BE2C (cell line): ENCODE data around the gene GATD1.
A peak's percentile ranks its signal among the peaks of the same experiment; 100 is the strongest.

Source experiments
- DNase-seq: peaks from one replicate; pipeline ENCODE4 v3.0.0-alpha.2; 2020
- H3K27me3 ChIP-seq: fragments of 250-450 bp; sonication (Bioruptor Pico); 2 replicates; pipeline ENCODE4 v1.5.1; 2020; ENCODE audit warnings: mild to moderate bottlenecking
- H3K36me3 ChIP-seq: fragments of 250-450 bp; sonication (Bioruptor Pico); 2 replicates; pipeline ENCODE4 v1.5.1; 2020; ENCODE audit warnings: mild to moderate bottlenecking
- H3K4me1 ChIP-seq: fragments of 250-450 bp; sonication (Bioruptor Pico); 2 replicates; pipeline ENCODE4 v1.5.1; 2020
- H3K4me3 ChIP-seq: 2 replicates; pipeline ENCODE4 v1.5.1; 2011; ENCODE audit warnings: low read depth, low read length
- H3K9me3 ChIP-seq: fragments of 250-450 bp; sonication (Bioruptor Pico); 2 replicates; pipeline ENCODE4 v1.5.1; 2020
- TF ChIP-seq, protein P1 (sequence below): IDR thresholded peaks from 2 replicates; pipeline ENCODE4 v1.5.1; 2012; ENCODE audit warnings: mild to moderate bottlenecking, low read depth, low read length

The GATD1 gene

DNA sequence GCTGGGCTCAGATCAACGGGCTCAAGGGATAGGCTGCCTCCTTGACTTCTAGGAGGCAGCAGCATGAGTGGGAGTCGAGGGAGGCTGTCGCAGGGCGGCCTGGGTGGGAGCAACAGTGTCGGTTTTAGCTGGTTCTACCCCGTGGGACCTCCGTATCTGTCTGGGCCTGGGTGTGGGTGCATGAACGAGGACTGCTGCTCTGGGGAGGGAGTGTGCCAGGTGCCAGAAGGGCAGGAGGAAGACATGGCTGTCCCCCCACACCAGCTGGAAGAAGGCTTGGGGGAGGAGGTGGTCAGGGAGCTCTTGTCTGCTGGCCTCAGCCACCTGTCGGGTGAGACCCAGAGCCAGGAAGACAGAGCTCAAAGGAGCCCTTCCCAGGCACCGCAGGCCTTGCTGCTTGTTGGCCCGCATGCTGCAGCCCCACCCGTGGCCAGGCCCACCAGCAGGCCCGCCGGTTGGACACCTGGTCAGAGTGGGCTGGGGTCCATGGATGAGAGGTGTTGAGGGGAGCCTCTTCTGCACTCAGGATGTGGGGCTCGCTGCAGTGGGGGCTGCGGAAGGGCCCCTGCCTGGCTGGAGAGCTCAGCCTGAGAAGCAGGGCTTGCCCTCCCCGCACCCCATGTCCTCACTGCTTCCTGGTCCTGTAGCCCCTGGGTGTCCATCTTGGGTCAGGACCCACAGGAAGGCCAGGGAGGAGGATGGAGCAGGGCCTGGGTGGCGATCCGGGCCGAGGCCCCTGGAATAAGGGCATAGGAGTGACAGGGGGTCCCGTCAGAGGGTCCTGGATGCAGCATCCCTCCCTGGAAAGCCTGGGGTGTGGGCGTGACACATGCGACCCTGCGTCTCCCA is 9.2 kb upstream of the GATD1 start:
- no peaks in the 10 kb centered on the region for H3K9me3 ChIP-seq
- H3K36me3 ChIP-seq, result no peaks in the 10 kb centered on the region
- H3K27me3 ChIP-seq, result no peaks in the 10 kb centered on the region
- H3K4me3 ChIP-seq, result no peak overlapping the region
- no peaks in the 10 kb centered on the region; the same call in 1 of the 2 replicates for H3K4me1 ChIP-seq
- DNase-seq, result no peak
- TF ChIP-seq, protein P1, sequence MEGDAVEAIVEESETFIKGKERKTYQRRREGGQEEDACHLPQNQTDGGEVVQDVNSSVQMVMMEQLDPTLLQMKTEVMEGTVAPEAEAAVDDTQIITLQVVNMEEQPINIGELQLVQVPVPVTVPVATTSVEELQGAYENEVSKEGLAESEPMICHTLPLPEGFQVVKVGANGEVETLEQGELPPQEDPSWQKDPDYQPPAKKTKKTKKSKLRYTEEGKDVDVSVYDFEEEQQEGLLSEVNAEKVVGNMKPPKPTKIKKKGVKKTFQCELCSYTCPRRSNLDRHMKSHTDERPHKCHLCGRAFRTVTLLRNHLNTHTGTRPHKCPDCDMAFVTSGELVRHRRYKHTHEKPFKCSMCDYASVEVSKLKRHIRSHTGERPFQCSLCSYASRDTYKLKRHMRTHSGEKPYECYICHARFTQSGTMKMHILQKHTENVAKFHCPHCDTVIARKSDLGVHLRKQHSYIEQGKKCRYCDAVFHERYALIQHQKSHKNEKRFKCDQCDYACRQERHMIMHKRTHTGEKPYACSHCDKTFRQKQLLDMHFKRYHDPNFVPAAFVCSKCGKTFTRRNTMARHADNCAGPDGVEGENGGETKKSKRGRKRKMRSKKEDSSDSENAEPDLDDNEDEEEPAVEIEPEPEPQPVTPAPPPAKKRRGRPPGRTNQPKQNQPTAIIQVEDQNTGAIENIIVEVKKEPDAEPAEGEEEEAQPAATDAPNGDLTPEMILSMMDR, result no peak

DNA sequence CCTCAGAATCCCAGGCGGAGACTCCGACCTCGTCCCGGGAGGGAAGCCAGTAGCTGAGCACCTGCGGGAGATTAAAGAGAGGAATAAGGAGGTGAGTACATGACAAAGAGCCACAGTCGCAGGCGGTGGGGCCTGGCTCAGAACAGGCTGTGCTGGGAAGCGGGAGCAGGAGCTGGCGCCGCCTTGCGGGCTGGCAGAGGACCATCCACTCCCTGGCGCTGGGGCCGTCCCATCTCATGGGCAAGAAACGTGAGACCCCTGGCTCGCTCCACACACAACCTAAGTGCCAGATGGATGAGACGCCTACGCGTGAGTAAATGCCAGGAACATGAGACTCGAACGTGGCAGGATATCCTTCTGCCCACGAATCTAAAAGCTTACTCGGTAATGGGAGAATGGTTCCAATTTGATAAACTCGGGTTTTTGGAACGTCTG is 6.3 kb upstream of the GATD1 start:
- TF ChIP-seq, protein P1, result peak; percentile 68
- DNase-seq, result peak; percentile 84
- no peaks in the 10 kb centered on the region; the same call in 1 of the 2 replicates for H3K4me1 ChIP-seq
- no peaks in the 10 kb centered on the region for H3K27me3 ChIP-seq
- no peaks in the 10 kb centered on the region for H3K36me3 ChIP-seq
- no peaks in the 10 kb centered on the region for H3K9me3 ChIP-seq
- no peak overlapping the region for H3K4me3 ChIP-seq

DNA sequence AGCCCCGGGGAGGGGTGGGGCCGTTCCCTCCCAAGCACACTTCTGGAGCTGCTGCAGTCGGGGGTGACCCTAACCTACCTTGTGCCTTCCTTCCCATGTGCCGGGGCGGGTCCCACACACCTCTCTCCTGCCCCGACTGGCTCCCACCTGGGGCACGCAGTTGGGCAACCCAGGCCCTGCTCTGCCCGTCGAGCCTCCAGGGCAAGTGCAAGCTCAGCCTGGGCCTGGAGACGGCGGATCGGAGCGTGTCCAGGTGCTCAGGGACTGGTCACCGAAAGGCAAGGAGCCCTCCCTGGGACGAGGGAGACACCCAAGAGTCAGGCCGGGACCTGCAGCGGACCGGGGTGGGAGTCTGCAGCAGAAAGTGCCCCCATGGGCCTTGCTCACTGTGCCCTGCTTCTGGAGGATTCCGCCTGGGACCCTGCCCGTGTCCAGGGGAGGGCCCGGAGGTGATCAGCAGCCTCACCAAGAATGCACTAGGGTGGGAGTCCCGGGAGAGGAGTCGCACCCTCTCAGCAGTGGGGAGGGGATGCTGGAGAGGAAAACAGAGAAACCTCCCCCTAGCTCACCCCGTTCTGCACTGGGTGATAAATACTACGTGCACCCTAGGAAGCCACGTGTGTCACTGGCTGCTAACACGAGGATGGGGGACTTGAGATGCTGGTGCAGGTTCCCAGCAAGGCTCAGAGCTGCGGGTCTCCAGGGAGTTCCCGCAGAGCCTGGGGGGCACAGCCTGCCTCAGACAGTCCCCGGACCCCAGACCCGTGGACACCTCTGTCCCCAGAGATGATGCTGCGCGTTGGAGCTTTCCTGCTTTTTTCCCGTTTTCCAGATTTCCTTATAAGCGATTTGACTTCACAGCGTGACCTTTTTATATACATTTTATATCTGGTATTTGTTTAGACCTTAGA is 5.2 kb upstream of the GATD1 start:
- no peaks in the 10 kb centered on the region; the same call in 1 of the 2 replicates for H3K4me1 ChIP-seq
- TF ChIP-seq, protein P1, result no peak
- DNase-seq, result no peak
- no peaks in the 10 kb centered on the region for H3K9me3 ChIP-seq
- no peaks in the 10 kb centered on the region for H3K27me3 ChIP-seq
- H3K4me3 ChIP-seq, result no peak overlapping the region
- H3K36me3 ChIP-seq, result no peaks in the 10 kb centered on the region

DNA sequence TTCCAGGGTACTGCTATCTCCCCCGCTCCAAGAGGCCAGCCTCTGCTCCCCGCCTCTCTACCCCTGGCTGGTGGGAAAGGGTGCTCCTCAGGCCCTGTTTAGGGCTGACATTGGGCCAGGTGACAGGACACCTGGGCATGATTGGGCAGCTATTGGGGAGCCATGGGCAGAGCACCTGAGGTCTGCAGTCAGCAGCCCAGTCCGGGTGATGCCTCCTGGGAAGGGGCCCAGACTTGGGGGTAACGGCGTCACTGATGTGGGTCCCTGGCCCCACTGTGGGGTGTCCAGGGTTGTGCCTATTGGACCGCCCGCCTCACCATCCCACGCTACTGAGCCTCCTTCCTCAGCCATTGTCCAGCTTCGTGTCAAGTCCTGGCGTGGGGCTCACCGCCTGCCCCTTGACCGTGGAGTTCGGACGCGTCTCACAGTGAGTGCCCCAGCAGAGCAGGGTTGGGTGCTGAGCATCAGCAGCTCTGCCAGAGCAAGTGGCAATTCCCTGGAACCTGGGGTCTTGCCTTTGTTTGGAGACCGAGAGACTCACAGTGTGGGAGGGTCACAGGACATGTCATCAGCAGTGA is 2.8 kb upstream of the GATD1 start:
- TF ChIP-seq, protein P1, result no peak
- Histone ChIP-seq H3K36me3 (no peaks in the 10 kb centered on the region), H3K4me3 (no peak overlapping the region)

DNA sequence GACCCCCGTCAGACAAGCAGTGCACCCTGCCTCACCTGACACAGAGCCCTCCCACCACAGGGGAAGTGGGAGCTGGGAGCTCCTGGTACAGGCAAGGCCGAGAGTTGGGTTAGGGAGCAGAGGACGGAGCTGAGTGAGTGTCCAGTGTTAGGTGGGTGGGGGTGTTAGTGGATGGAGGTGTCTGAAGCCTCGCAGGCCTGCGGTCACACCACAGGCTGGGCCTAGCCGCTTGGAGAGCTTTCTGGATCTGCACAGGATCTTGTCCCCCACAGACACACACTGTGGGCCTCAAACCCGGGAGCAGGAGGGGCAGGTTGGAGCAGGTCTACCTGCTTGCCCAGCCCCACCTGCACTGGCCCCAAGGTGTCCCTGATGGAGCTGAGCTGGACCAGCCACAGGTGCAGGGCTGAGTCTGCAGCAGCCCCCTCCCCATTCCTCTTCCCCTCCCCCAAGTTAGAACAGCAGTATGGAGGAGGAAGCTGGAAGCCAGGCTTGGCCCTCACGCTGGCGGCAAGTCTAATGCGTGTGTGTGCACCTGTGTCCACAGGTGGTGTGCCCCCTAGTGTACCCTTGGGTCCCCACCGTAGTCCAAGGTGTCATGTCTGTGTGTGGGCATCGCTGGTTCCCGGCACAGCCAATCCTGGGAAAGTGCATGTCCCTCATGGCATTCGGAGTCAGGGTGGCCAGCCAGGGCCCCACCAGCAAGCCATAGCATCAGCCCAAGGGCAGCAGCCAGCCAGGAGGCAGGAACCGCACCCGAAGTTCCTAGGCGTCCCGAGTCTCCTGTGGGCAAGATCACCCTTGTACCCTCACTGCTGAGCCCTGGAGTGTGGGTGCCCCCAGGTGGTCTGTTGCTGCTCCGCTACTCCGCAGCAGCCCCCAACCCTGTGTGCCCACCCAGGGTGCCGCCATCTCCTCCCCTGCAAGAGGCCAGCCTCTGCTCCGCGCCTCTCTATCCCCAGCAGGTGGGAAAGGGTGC is 2.0 kb upstream of the GATD1 start:
- no peaks in the 10 kb centered on the region for H3K36me3 ChIP-seq
- H3K27me3 ChIP-seq, result no peaks in the 10 kb centered on the region
- TF ChIP-seq, protein P1, result no peak
- no peak for DNase-seq
- no peak overlapping the region for H3K4me3 ChIP-seq
- no peaks in the 10 kb centered on the region; the same call in 1 of the 2 replicates for H3K4me1 ChIP-seq
- H3K9me3 ChIP-seq, result no peaks in the 10 kb centered on the region

More for the DNA sequence above, 2.8 kb upstream of the GATD1 start:
- no peaks in the 10 kb centered on the region for H3K27me3 ChIP-seq
- H3K9me3 ChIP-seq, result no peaks in the 10 kb centered on the region
- no peaks in the 10 kb centered on the region; the same call in 1 of the 2 replicates for H3K4me1 ChIP-seq
- no peak for DNase-seq
